Measurements from ENCODE around the gene MACROD2.
A peak's percentile ranks its signal among the peaks of the same experiment; 100 is the strongest.

The MACROD2 gene

DNA sequence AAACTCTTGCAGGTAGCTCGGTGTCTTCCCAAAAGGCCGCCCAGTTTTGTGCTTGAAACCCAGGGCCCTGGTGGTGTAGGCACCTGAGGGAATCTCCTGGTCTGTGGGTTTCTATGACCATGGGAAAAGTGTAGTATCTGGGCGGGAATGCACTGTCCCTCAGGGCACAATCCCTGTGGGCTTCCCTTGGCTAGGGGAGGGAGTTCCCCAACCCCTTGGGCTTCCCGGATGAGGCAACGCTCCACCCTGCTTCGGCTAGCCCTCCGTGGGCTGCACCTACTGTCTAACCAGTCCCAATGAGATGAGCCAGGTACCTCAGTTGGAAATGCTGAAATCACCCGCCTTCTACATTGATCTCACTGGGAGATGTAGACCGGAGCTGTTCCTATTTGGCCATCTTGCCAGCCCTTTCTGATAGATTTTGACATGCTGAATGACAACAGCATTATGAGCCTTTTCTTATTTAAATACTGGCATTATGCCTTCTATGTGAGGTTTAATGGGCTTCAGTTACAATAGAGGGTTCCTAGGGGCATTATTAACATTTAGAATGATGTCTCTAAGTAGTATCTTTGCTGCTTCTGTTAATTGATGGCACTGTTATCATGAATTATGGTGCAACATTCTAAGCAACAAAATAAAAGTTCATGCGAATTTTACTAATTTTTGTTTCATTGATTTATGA lies 475.8 kb downstream of the MACROD2 start:
- TF ChIP-seq, protein P1, sequence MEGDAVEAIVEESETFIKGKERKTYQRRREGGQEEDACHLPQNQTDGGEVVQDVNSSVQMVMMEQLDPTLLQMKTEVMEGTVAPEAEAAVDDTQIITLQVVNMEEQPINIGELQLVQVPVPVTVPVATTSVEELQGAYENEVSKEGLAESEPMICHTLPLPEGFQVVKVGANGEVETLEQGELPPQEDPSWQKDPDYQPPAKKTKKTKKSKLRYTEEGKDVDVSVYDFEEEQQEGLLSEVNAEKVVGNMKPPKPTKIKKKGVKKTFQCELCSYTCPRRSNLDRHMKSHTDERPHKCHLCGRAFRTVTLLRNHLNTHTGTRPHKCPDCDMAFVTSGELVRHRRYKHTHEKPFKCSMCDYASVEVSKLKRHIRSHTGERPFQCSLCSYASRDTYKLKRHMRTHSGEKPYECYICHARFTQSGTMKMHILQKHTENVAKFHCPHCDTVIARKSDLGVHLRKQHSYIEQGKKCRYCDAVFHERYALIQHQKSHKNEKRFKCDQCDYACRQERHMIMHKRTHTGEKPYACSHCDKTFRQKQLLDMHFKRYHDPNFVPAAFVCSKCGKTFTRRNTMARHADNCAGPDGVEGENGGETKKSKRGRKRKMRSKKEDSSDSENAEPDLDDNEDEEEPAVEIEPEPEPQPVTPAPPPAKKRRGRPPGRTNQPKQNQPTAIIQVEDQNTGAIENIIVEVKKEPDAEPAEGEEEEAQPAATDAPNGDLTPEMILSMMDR (conservative IDR thresholded peaks at IDR 0.05; ENCODE audit: low read length), result no peak
- H3K4me3 ChIP-seq (ENCODE audit: low read length), result no peak overlapping the region
- DNase-seq (ENCODE audit: low read depth), result no peak

DNA sequence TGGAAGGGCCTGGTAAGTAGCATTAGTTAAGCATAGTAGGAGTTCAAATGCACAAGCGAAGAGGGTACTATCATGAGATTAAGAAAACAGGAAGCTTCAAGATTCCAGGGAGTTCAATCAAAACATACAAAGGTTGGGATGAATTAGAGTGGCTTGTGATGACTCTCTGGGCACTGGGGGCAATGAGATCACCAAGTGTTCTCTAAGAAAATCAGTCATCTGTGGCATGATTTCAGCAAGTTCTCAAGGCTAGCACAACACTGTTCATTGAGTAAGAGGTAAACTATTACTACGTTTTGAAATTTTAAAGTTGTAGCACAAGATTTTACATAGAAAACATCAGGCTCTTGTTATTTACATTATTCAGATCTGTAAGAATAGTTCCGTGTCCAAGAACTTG lies 481.8 kb downstream of the MACROD2 start:
- H3K4me3 ChIP-seq (ENCODE audit: low read length), result no peak overlapping the region
- peak; percentile 56 for DNase-seq (ENCODE audit: low read depth)
- TF ChIP-seq, protein P1 (conservative IDR thresholded peaks at IDR 0.05; ENCODE audit: low read length), result no peak

DNA sequence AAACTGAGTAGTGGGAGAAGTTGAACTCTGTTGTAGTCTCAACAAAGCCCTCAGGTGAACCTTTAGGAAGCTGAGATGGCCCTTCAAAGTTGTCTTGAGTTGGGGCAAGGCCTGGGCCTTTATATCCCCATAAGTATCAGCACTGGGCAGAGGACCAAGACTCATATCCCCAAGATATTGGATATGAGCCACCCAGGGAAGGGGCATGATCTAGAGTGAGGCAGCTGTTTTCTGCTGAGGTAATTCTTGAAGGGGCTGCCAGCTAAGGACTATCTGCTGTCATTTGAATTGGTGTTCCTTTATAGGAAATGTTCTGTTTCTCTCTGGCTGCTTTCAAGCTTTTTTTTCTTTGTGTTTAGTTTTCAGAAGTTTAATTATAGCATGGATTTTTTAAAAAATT lies 482.8 kb downstream of the MACROD2 start:
- H3K4me3 ChIP-seq (ENCODE audit: low read length), result no peak overlapping the region
- TF ChIP-seq, protein P1 (conservative IDR thresholded peaks at IDR 0.05; ENCODE audit: low read length), result no peak
- no peak for DNase-seq (ENCODE audit: low read depth)

DNA sequence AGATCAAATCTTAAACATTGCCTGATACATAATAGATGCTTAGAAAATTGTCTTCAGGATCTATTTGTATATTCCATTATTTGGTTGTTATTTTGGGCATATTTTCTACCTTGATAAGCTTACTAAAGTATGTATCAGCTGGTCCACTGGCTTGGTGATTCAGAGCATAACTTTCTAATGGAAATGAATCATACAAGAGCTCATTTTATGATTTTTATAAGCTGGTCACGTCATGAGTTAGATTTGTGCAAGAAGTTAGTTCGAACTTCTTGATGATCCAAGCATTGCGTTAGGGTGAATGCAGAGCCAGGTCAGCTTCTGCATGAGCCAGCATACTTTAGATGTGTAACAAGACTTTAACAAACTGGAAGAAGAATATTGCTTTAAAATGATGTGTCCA lies 486.5 kb downstream of the MACROD2 start:
- no peak overlapping the region for H3K4me3 ChIP-seq (ENCODE audit: low read length)
- TF ChIP-seq, protein P1 (conservative IDR thresholded peaks at IDR 0.05; ENCODE audit: low read length), result no peak
- DNase-seq (ENCODE audit: low read depth), result peak; percentile 48

DNA sequence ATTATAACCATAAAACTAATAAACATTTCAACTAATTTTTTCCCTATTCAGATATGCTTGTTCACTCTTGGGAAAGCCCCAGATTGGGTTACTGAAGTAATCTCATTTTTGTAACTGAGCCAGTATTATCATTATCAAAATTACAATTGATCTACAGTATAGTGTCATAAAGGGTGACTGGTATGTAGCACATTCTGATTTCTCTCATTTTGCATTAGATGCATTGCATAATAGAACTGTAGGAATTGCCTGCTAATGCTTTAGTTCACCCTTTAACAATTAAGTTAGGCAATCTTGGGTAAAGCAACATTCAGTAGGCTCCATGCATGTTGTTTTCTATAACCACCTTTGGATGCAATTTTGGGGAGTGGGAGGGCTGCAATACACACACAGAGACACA lies 492.9 kb downstream of the MACROD2 start:
- TF ChIP-seq, protein P1 (conservative IDR thresholded peaks at IDR 0.05; ENCODE audit: low read length), result no peak
- H3K4me3 ChIP-seq (ENCODE audit: low read length), result no peak overlapping the region
- peak; percentile 5 for DNase-seq (ENCODE audit: low read depth)

DNA sequence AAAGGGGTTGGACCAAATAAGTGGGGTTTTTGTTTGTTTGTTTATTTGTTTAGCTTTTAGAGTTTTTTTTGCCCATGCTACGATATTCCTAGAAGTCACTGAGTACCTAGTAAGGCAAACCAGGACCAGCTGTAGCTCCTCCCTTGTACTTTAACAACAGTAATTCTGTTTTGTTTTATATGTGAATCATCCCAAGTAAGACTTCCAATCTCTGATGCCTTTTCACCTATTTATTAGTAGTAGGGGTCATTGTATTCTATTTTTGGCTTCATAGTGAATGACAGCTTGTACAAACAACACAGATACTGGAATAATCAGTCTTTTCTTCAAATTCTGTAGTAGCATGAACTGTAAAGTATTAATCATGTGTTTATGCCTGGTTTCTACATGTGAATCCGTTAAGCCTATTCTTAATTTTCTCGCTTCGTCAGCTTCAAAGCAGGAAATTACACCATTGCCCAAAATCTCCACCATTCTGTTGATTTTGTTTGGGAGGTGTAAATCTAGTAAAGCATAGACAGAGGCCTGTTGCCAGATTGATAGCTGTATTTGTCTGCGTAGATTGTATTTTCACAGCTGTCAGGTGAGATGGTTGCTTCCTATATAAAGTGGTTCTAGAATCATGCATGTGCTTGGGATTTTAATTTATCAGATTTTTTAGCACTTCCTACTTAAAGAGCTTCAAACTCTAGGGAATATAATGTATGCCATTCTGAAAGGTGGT lies 493.6 kb downstream of the MACROD2 start:
- H3K4me3 ChIP-seq (ENCODE audit: low read length), result no peak overlapping the region
- no peak for DNase-seq (ENCODE audit: low read depth)
- TF ChIP-seq, protein P1 (conservative IDR thresholded peaks at IDR 0.05; ENCODE audit: low read length), result no peak

DNA sequence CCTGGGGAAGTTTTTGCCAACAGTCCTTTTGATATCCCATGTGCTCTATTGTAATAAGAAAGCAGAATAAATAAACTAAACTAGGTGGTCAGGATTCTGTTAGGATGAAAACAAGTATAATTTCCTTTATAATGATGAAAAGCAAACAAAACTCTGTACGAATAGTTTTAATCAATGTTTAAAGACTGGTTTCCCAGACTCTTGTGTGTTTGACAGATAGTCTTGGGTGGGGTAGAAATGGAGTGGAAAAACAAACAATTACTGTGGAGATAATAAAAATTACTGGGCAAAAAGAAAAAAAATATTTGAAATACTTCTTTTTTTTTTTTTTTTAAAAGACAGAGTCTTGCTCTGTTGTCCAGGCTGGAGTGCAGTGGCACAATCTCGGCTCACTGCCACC lies 494.2 kb downstream of the MACROD2 start:
- no peak overlapping the region for H3K4me3 ChIP-seq (ENCODE audit: low read length)
- no peak for DNase-seq (ENCODE audit: low read depth)
- TF ChIP-seq, protein P1 (conservative IDR thresholded peaks at IDR 0.05; ENCODE audit: low read length), result no peak
